A549 treated with DMSO at 1 μM for 4 hours (cell line): ENCODE results near the gene LAIR2. TPM values are rescaled to one million over a fixed set of nuclear protein-coding genes. Genes with fewer than 3 reads are reported as not detected.

Source experiments
- total RNA-seq: library from RNA; stranded (reverse); fragments of 200-300 nt; extraction: Qiagen RNA extraction; gene quantifications from 5 replicates; pipeline ENCODE4 v1.2.3, GENCODE V29; 2022; ENCODE audit warnings: low read depth

LAIR2 gene
- not detected in 5 replicates for total RNA-seq

GRCh38 chr19:54502518-54503048 lies at the start of gene LAIR2:
Gene LAIR2, plus strand, starts transcription at chr19:54502831. Its CDS starts 88 bp downstream, at chr19:54502919.

GRCh38 chr19:54463531-54464043 lies 39.0 kb upstream of the LAIR2 start, which contains the start of gene LENG9:
Gene LENG9, minus strand, starts transcription at chr19:54463778. Its CDS starts 252 bp downstream, at chr19:54463526.

GRCh38 chr19:54473071-54473891 lies 29.4 kb upstream of the LAIR2 start, which contains the start of gene CDC42EP5:
Gene CDC42EP5, minus strand, starts transcription at chr19:54473296. Its CDS starts 7,749 bp downstream, at chr19:54465547.

Other genes starting within 250 kb of the LAIR2 start
- 0.02 TPM in 1 of 5 replicates, not detected in the others for gene LILRB5, start 245.6 kb upstream of the LAIR2 start, total RNA-seq
- 0.05 to 0.09 TPM (median 0.05 TPM) in 4 of 5 replicates, not detected in the other for gene LILRB2, start 221.7 kb upstream of the LAIR2 start, total RNA-seq
- gene LILRA5, start 189.7 kb upstream of the LAIR2 start, total RNA-seq, result not detected in 5 replicates
- gene LILRA4, start 163.7 kb upstream of the LAIR2 start, total RNA-seq, result 0.08 TPM in 1 of 5 replicates, not detected in the others
- 0.16 TPM in 1 of 5 replicates, not detected in the others for gene LAIR1, start 137.9 kb upstream of the LAIR2 start, total RNA-seq
- gene TTYH1, start 87.4 kb upstream of the LAIR2 start, total RNA-seq, result 0.14 to 0.34 TPM (median 0.25 TPM) in 4 of 5 replicates, not detected in the other
- 69.7 to 124 TPM (median 109 TPM) in 5 replicates for gene LENG8, start 53.6 kb upstream of the LAIR2 start, total RNA-seq
- gene LENG9, start 39.1 kb upstream of the LAIR2 start, total RNA-seq, result 5.4 to 8.0 TPM (median 6.7 TPM) in 5 replicates
- not detected in 5 replicates for gene CDC42EP5, start 29.5 kb upstream of the LAIR2 start, total RNA-seq
- gene LILRA2, start 71.0 kb downstream of the LAIR2 start, total RNA-seq, result not detected in 5 replicates
- not detected in 5 replicates for gene LILRA1, start 90.8 kb downstream of the LAIR2 start, total RNA-seq
- gene LILRB1, start 127.7 kb downstream of the LAIR2 start, total RNA-seq, result 0.03 to 0.07 TPM in 2 of 5 replicates, not detected in the others
- gene LILRB4, start 160.2 kb downstream of the LAIR2 start, total RNA-seq, result not detected in 5 replicates
- not detected in 5 replicates for gene KIR3DL3, start 221.6 kb downstream of the LAIR2 start, total RNA-seq
- gene KIR2DL3, start 235.7 kb downstream of the LAIR2 start, total RNA-seq, result not detected in 5 replicates